Mammary epithelial cell (primary cell): ENCODE results near the gene CC2D2B.

Experiments used
- CTCF ChIP-seq, 2 donors: IDR thresholded peaks in 1 of 2; conservative IDR thresholded peaks in 1 of 2; 2 replicates each; pipeline ENCODE4 v1.5.1; 2011 to 2012; ENCODE audit warnings: inconsistent platforms in 2 of 2, low read length in 2 of 2, mild to moderate bottlenecking in 2 of 2, control low read depth in 1 of 2, low read depth in 1 of 2; ENCODE audit not compliant: insufficient read depth in 1 of 2; ENCODE audit errors: extremely low read depth in 1 of 2
- EZH2 ChIP-seq: IDR thresholded peaks from 2 replicates; pipeline ENCODE4 v1.6.1; 2012; ENCODE audit warnings: low read length, inconsistent platforms, borderline replicate concordance

GRCh38 chr10:95907456-95908253, at the start of gene CC2D2B:
- TF ChIP-seq EZH2 (no peak), CTCF (conservative IDR thresholded peaks at IDR 0.05 in 1 of 2, IDR thresholded peaks at IDR 0.05 in 1 of 2; ENCODE audit: extremely low read depth in 1 of 2, insufficient read depth in 1 of 2, low read depth in 1 of 2, low read length in 2 of 2) (peak in 1 of 2 donors; percentile 25)
